Retina (tissue), 1 donor: ENCODE data around the gene EPHA5.

Source experiments
- DNase-seq: peaks from one replicate; pipeline ENCODE4 v3.0.0-alpha.2; 2016

EPHA5 gene

DNA sequence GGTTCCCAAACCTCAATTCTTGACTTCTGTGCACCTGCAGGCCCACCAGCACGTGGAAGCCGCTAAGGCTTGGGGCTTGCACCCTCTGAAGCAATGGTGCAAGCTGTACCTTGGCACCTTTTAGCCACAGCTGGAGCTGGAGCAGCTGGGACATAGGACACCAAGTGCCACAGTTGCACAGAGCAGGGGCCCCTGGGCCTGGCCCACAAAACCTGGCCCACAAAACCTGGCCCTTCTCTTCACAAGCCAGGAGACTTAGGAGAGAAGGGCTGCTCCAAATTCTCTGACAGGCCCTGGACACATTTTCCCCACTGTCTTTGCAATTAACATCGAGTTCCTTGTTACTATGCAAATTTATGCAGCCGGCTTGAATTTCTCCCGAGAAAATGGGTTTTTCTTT is 197.8 kb downstream of the EPHA5 start:
- no peak for DNase-seq

DNA sequence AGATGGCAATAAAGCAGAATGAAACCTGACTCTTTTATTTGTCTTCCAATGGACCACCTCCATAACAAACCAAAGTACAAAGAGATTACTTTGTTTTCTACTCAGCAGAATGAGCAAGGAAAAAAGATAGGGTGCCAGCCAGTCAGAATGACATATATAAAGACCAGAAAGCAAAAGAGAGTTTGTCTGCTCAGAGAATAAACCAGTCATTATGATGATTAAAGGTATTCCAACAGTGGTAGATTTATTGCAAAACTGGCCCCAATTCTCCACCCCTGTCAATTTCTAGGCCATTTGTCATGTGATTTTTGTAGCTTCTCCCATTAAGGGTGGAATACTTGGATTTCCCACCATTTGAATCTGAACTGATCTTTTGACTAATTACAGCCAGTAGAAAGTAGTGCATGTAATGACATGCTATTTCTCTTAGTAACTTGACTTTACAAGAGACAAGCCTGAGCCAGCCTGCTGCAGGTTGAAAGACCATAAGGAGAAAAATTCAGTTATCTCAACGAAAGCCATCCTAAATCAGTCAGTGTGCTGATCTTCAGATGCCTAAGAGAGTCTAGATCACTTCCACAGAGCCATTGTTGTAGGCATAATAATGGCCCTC is 203.1 kb downstream of the EPHA5 start:
- DNase-seq, result no peak

DNA sequence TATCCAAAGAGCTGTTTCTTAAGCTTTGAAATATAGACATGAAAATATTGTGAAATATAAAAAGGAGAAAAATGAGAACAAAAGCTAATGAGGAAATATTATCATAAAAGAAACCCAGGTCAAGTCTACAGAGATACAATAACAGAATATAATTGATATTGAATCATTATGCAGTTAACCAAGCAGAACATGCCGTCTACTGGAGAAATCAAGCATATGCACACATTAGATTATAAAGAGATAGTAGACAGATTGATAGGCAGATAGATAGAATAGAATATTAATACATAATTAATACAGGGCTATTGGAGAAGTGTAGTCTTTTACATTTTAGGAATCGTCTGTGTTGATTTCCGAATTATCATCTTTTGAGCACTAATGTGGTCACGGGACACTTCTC is 208.5 kb downstream of the EPHA5 start:
- DNase-seq, result no peak

DNA sequence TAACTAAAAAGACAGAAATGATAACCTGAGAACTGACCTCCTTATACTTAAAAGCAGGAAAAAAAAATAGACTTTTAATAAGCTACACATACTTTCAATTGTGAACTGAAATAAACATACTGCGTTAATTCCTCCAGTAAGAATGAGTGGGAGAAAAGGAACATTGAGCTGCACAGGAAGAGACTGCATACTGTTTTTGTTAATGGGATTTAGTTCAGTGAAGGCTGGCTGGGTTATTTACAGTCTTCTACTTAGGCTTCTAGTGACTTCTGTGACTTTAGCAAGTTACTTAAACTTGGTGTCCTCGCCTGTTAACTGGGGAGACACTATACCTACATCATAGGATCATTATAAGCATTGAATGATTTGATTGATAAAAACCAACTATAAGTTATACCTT is 213.3 kb downstream of the EPHA5 start:
- no peak for DNase-seq

DNA sequence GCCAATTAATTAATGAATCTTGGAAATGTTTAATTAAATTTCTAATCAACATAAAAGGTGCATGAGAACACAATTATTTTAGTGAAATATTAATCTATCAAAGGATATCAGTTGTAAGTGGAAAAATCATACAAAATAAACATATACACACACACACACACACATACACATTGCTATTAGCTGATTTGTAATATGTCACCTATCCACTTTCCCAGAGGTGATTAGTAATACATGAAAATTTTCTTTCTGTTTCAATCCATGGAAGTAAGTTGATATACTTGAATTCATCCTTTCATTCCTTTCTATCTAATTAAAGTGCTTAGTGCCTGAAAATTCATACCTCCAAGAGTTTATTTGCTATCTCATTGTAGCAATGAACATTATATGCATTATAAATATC is 213.7 kb downstream of the EPHA5 start:
- DNase-seq, result no peak

DNA sequence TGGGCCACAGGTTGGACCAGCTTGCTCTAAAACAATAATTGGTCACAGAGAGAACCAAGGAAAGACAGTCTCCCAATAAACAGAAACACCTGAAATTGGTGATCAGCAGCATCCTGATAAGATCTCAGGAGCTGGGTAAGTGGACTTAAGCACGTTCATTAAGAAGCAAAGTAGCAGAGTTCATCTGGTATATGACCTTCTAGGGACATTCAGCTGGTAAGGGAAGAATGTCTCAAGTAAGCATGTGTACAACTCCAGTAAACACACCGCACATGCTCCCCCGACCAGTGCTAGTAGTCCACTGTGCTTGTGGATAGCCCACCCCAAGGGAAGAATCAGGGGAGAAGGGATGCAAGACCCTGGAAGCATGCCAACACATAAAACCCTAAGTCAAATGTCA is 216.9 kb downstream of the EPHA5 start:
- no peak for DNase-seq

DNA sequence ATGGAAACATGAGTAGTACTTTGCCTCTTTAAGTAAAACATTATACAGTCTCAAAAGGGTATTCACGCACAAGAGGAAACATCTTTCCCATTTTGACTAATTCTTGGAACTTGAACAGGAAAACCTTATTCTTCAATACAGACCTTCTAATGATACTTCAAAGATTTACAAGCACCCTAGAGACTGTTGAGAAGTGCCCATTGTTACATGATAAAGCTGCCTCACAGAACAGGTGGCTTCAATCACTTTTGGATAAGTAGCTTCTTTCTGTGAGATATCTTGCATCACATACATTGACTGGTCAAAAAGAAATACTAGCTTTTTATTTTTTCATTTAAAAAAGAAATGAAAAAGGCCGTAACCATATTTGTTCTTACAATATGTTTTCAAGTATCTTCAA is 219.4 kb downstream of the EPHA5 start:
- no peak for DNase-seq

DNA sequence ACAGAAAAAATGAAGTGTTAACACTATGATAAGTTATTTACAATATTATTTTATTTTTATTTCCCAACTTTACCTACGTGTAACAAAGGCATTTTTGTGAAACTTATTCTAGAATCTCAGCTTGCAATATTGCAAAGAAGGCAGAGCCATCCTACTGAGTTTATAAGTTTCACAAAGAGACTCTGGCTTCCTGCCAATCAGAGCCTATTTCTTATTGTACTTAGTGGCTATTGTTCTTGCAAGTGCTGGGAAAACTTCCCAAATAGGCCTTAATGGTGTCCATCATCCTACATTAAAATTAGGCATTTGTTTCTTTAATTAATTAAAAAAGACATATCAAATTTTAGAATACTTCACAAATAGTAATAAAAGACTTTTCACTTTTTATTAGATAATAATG is 233.2 kb downstream of the EPHA5 start:
- DNase-seq, result no peak

DNA sequence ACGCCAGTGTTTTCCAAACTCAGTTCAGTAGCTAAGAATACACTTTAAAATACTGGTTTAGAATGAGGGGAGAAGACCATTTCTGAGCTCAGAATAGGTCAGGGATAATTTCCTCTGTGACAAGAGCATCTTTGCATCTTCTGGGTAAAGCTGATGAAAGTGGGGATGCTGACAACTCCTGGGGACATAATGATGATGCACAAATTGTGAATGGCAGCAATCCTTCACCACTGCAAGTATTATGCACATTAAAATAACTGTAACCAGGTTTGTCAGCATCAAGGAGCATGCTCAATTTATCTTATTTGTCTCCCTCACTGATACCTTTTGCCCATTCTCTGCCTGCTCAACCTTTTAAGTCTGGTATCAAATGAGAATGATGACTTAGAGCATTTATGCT is 248.2 kb downstream of the EPHA5 start:
- no peak for DNase-seq

DNA sequence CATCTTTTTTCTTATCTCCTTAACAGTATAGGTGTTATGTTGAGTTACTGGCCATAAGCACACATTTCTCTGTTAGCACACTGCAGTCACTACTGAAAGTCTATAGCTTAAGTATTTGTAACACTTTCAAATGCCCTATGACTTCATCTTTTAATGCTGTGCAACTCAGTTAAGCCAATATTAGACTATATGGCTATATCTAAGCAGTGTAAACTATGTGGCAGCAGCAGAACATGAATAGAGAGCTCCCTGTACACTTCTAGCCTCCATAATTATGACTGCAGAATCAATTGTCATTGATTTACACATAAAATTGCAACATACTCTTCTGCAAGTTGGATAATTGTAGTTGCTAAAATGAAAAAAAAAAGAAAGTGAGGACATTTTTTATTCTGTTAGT is 250.3 kb downstream of the EPHA5 start:
- DNase-seq, result no peak

DNA sequence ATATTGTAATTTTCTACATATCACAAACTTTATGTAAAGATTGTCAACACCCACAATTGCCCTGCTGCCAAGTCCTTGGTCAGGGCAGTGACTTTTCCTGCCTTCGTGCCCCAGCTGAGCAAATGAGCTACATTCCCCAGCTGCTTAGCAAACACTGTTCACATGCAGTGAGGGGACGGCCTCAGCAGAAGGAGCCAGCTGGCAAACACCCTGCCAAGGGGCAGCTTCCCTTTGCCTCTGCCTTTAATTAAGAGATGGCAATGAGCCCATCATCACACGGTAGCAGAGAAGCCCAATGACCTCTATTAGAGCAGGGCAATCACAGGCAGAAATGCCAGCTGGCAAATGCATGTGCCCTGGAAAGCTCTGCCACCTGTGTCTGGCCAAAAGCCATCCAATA is 253.4 kb downstream of the EPHA5 start:
- peak; percentile 50 for DNase-seq

DNA sequence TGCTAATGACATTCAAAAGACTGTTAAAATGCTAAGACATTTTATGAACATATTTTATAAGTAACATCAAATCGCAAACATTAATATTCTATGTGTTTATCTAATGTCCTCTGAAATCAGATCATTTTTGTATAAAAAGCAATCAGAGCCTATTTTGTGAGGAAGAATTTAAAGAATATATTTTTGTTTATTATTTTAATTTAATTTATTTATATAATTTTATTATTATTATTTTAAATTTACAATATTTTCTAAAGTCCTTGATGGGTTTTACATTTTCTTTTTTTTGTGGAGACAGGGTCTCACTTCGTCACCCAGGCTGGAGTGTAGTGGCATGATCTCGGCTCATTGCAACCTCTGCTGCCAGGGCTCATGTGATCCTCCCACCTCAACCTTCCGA is 262.8 kb downstream of the EPHA5 start:
- no peak for DNase-seq

DNA sequence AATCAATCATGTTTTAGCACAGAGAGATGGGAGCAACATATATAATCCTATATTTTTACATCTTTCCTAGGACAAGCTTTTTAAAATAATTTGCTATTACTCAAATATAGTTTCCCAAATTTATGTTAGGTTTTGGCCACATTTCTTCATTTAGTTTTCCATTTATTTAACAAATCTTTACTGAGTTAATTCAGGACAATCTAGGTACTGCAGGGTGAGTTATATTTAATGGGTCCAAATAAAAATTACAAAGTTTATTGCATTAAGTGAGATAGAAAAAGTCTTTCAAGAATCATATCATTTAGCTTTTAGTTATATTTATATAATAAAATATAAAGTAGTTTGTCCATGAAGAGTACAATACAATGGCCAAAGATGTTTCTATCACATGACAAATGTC is 269.2 kb downstream of the EPHA5 start:
- DNase-seq, result no peak

DNA sequence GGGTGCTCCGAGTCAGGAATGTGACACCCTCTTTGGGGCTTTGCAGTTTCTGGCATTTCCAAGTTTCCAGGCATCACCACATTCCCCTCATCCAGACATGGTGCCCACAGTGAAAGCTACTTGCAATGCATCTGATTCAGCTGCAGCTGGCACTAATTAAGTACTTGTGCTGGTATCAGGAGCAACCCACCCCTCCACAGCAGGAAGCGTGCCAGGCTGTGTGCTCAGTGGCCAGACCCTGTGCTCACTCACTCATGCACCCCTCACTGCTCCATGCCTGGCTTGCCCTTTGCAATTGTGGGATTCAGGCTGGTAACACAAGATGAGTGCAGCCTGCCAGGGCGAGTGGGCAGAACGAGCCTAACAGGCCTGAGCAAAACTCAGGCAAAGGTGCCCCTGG is 271.2 kb downstream of the EPHA5 start:
- no peak for DNase-seq

DNA sequence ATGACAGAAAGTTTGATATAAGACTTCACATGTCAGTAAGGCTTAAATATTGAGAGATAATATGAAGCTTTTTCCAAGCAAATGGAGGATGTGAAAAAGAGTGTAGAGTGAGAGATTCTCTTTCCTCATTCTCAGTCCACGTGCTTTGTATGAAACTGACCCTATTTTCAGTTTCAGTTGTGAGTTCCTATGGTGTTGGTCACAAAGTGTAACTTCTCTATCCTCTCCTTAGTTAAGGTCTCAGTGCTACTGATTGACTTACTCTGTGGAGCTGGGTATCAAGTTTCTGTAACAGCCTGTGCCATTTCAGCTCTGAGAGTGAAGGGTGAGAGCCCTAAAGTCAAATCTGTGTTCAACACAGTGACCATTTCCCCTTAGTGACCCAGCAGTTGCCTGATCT is 277.2 kb downstream of the EPHA5 start:
- no peak for DNase-seq

DNA sequence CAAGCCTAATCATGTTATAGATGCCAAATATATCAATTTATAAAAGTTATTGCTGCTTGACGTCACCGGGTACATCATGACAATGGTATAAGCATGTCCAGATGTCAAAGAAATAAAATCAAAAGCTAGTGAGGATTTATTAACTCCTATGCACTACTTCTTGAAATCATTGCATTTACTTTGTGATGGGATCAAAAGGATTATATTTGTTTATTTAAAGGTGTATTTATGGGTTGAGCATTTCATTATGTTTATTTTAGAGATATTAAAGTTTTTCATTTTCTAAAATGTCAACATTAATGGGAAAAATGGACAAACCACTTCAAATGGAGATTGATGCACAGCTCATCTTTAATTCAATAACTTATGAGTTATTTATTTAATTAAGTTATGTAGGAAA is 277.8 kb downstream of the EPHA5 start:
- DNase-seq, result no peak

DNA sequence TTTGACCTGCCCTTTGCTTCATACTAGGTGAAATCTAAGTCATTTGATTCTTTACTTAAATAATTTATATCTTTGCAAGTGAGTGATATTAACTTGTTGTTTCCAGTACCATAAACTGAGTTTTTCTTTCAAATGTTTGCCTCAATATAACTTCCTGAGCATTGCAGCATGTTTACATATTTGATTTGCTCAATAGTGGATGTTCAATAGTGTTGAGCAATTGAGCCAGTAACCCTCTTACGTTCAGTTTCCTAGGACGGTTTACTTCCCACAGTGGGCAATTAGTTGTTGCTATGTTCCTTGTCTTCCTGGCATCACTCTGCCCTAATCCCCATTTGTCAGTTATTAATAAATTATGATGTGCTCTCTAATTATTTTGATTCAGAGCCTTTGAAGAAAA is 278.5 kb downstream of the EPHA5 start:
- no peak for DNase-seq

DNA sequence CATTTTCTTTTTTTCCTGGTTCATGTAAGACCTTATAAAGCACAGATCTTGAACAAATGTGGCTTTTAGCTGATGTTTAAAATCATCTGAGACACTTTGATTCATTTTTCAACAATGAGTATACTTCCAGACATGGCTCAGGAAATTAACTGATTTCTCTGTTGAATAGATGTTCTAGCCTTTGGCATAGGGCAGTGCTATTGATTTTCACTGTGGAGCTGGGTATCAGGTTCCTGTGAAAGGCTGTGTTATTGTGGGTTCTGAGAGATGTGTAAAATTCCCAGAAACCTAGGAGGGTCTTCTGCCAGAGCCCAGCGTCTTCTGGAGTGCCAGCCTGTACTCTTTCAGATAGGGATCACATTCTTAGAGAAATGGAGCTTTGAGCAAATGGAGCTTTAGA is 278.9 kb downstream of the EPHA5 start:
- peak; percentile 8 for DNase-seq

DNA sequence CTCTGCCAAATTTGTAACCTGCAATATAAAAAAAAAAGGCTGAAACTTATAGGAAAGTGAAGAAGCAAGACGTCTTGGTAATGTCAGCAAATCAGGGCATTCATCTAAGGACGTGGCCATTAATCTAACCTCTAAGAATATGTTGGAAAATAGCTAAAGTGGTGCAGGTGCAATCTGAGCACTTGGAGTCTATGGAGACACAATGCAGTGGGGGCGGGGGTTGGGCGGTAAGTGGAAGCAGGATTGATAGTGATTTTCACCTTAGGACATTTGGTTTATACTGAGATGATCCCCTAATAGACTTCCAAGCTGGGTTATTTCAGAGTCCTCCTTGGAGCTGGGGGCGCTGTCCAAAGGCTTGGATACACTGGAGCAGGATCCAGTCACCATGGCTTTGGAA is 283.4 kb downstream of the EPHA5 start:
- no peak for DNase-seq

DNA sequence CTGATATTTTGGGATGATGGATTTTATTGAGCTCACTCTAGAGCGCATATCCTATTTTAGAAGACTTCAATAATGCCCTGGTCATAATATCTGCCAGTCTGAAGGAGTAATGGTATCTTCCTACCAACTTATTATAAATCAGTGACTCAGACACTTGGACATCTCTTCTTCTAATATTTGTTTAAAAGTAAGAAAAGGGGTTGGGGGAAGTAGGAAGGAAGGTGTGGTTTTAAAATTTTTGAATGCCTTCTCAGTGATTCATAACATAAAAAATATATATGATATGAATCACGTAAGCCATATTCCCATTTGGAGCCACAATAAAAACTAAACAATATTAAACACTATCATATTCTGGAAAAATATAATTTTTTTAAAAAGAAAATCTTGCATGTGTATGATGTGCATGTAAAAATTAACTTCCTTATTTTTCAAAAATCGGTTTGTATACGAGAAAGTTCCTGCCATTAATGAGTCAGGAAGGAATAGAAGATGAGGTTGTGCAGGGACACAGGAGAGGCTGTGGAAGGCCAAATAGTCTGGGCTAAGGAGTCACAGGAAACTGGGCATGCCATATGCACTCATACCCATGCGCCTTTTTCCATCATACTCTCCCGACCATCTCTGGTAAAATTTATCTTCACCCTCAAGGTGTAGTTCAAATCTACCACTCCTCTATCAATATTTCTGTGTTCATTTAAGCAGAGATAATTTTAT is 286.5 kb downstream of the EPHA5 start:
- DNase-seq, result no peak

DNA sequence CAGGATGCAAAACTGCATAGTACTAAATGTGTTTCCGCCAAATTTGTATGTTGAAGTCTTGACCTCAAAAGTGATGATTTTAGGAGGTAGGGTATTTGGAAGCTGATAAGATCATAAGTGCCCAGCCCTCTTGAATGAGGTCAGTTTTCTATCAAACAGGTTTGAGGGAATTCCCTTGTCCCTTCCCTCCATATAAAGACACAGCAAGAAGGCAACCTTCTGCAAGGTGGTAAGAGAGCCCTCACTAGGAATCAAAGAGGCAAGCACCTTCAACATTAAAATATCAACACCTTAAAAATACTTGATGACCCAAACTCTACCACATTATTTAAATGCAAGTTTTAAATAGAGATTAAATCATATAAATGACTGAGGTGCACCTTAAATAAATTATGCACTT is 288.6 kb downstream of the EPHA5 start:
- no peak for DNase-seq

DNA sequence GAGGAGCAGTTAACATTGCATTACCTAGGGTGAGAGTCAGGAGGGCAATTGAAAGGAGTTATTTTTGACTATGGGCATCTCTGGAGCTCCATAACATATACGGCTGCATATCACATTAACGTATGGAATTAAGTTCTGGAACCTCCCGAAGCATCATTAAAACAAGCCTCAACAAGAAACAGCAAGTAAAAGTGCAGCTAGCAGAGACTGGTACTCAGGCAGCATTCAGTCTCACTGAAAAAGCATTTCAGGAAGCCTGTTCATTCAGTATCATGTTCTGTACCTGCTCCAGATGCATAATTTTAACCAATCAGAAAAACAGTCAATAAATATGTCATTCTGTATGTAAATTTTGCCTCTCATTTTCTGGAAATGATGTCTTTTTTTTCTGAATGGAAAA is 299.6 kb downstream of the EPHA5 start:
- DNase-seq, result no peak

DNA sequence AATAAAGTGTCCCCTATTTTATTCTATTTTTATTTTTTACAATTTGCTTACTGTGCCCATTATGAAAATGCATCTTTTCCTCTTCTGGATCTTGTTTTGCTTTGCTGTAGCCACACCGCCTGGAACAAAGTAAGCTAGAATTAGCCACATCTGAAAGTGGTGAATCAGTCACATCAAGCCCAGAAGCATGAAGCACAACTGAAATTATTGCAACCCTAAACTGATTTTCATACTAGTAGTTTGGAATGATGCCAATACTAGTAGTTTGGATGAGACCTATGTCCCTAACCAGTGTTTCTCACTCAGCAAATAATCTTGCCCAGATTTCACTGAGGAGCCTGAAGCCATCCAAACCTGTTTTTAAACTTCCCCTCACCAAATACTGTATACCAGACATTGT is 303.0 kb downstream of the EPHA5 start:
- DNase-seq, result no peak

DNA sequence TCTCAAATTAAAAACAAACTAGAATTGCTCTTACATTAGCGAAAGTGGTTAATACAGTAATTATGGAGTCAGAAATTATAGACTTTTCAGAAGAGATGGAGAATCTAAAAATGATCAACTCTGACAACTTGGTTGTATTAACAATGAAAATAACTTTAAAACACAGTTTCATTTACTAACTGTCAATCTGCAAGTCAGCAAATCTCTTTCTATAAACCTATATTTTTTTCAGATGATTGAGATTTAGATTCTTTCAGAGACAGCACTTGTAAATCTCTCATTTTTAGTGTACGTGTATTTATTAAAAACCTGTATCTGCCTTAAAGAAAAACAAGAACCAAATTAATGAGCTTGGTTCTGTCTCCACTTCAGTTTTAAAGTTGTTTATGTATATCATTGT is 311.4 kb downstream of the EPHA5 start:
- no peak for DNase-seq

DNA sequence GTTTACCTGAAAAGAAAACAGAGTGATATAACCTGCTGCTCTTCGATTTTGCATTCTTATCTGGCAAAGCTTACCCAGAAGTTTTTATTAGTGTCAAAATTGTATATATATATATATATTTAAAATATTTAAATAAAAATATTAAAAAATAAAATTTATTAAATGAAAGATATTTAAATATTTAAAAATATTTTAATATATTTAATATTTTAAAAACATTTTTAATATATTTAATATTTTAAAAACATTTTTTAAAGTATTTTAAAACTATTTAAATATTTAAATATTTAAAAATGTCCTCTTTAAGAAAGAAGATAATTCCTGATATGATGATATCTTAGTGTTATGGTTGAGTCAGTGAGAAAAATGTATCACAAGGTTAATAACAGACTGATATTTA is 317.2 kb downstream of the EPHA5 start:
- no peak for DNase-seq
